ENCODE measurements around the gene EPPIN. TPM values are rescaled to one million over a fixed set of nuclear protein-coding genes. Genes with fewer than 3 reads are reported as not detected.

Gene EPPIN
- total and polyA plus RNA-seq, 10 donors: 0.10 TPM; not detected in 9

- H3K4me3 ChIP-seq: no peak overlapping the region
- H3K4me1 ChIP-seq: no peaks in the 10 kb centered on the region
- peaks cover 0 to 46% (median 6%) of the 10 kb centered on the region in 7 donors for H3K27me3 ChIP-seq (replicated peaks in 1 of 7)
- no peaks in the 10 kb centered on the region for H3K9me3 ChIP-seq
- H3K27ac ChIP-seq: no peak overlapping the region
- no peak for TF ChIP-seq POLR2AphosphoS5 (IDR thresholded peaks at IDR 0.05)
- no peak for TF ChIP-seq POLR2A (IDR thresholded peaks at IDR 0.05)
- TF ChIP-seq CTCF (IDR thresholded peaks at IDR 0.05 in 8 of 11, conservative IDR thresholded peaks at IDR 0.05 in 3 of 11): no peak
- no peak for DNase-seq
- no peaks in the 10 kb centered on the region for H3K36me3 ChIP-seq
- WGBS, 5 donors: 67 to 93% (median 74%) methylated on average over 3 of the region's 3 CpGs
- intact Hi-C loops (cut with DNase I; ENCODE audit: low total_unique reads): no loop called here
These were observed 51.0 kb downstream of the EPPIN start for GRCh38 chr20:45496166-45496565.

GRCh38 chr20:45495501-45495941 lies 51.7 kb downstream of the EPPIN start:
- intact Hi-C loops (cut with DNase I; ENCODE audit: low total_unique reads): no loop called here
- peak overlapping the region in 1 of 8 donors; percentile 22 for H3K27ac ChIP-seq
- H3K4me3 ChIP-seq: no peak overlapping the region
- H3K27me3 ChIP-seq (replicated peaks in 1 of 7): peaks cover 0 to 42% (median 0%) of the 10 kb centered on the region in 7 donors
- no peak for DNase-seq
- no peaks in the 10 kb centered on the region for H3K4me1 ChIP-seq
- no peaks in the 10 kb centered on the region for H3K9me3 ChIP-seq
- no peaks in the 10 kb centered on the region for H3K36me3 ChIP-seq
- no peak for TF ChIP-seq CTCF (IDR thresholded peaks at IDR 0.05 in 8 of 11, conservative IDR thresholded peaks at IDR 0.05 in 3 of 11)
- TF ChIP-seq POLR2A (IDR thresholded peaks at IDR 0.05): no peak
- TF ChIP-seq POLR2AphosphoS5 (IDR thresholded peaks at IDR 0.05): no peak
- 51 to 93% (median 71%) methylated on average over 1 of the region's 1 CpG for WGBS, 5 donors

Small RNA genes within 50 kb of the gene (small RNA-seq; reads per million reads assigned to genes)
- gene AL031663.1: 0 reads per million in 4 donors
- 0 reads per million in 4 donors for gene HSPD1P21
- 0 reads per million in 4 donors for gene RNA5SP485

Other genes starting within 250 kb of the EPPIN start
- gene RBPJL, start 240.6 kb downstream of the EPPIN start, total RNA-seq: not detected
- gene RBPJL, start 240.6 kb downstream of the EPPIN start, polyA plus RNA-seq: under 1 TPM in 2 of 3 donors, not detected in 1; 0.05 to 0.09 TPM
- gene MATN4, start 239.1 kb downstream of the EPPIN start, total RNA-seq: not detected
- gene MATN4, start 239.1 kb downstream of the EPPIN start, polyA plus RNA-seq: under 1 TPM in 2 of 3 donors, not detected in 1; 0.19 to 0.52 TPM
- 10 to 100 TPM; 27.2 to 56.1 (median 39.7) TPM for gene SDC4, start 199.0 kb downstream of the EPPIN start, total RNA-seq
- 10 to 100 TPM; 10.4 to 21.0 (median 15.5) TPM for gene SDC4, start 199.0 kb downstream of the EPPIN start, polyA plus RNA-seq
- 10 to 100 TPM; 23.7 to 69.8 (median 35.3) TPM for gene SYS1, start 184.2 kb downstream of the EPPIN start, total RNA-seq
- 10 to 100 TPM; 15.1 to 22.2 (median 21.6) TPM for gene SYS1, start 184.2 kb downstream of the EPPIN start, polyA plus RNA-seq
- gene TP53TG5, start 169.1 kb downstream of the EPPIN start, total RNA-seq: under 1 TPM in 2 of 7 donors, not detected in 5; 0.60 to 0.66 TPM
- gene TP53TG5, start 169.1 kb downstream of the EPPIN start, polyA plus RNA-seq: under 1 TPM in 1 of 3 donors, not detected in 2; 0.08 TPM
- 10 to 100 TPM; 15.8 to 38.5 (median 28.1) TPM for gene DBNDD2, start 139.1 kb downstream of the EPPIN start, total RNA-seq
- 10 to 100 TPM; 19.0 to 36.2 (median 31.8) TPM for gene DBNDD2, start 139.1 kb downstream of the EPPIN start, polyA plus RNA-seq
- 10 to 100 TPM; 60.2 to 82.8 (median 69.6) TPM for gene PIGT, start 131.3 kb downstream of the EPPIN start, total RNA-seq
- gene PIGT, start 131.3 kb downstream of the EPPIN start, polyA plus RNA-seq: 10 to 100 TPM; 42.5 to 51.0 (median 49.8) TPM
- gene WFDC2, start 77.6 kb downstream of the EPPIN start, total RNA-seq: under 1 TPM in 2 of 7 donors, not detected in 5; 0.74 to 0.79 TPM
- 1 to 10 TPM in 1 of 3 donors, under 1 TPM in 2; 0.35 to 1.5 (median 0.58) TPM for gene WFDC2, start 77.6 kb downstream of the EPPIN start, polyA plus RNA-seq
- gene SPINT3, start 31.8 kb downstream of the EPPIN start, total RNA-seq: not detected
- gene SPINT3, start 31.8 kb downstream of the EPPIN start, polyA plus RNA-seq: not detected
- not detected for gene WFDC6, start 7.9 kb downstream of the EPPIN start, total RNA-seq
- gene WFDC6, start 7.9 kb downstream of the EPPIN start, polyA plus RNA-seq: not detected
- not detected for gene WFDC8, start 31.9 kb upstream of the EPPIN start, total RNA-seq
- gene WFDC8, start 31.9 kb upstream of the EPPIN start, polyA plus RNA-seq: not detected
- gene WFDC10A, start 82.3 kb upstream of the EPPIN start, total RNA-seq: not detected
- gene WFDC10A, start 82.3 kb upstream of the EPPIN start, polyA plus RNA-seq: not detected
- not detected for gene WFDC9, start 83.9 kb upstream of the EPPIN start, total RNA-seq
- gene WFDC9, start 83.9 kb upstream of the EPPIN start, polyA plus RNA-seq: not detected
- gene WFDC11, start 122.8 kb upstream of the EPPIN start, total RNA-seq: not detected
- gene WFDC11, start 122.8 kb upstream of the EPPIN start, polyA plus RNA-seq: not detected
- gene WFDC13, start 154.6 kb upstream of the EPPIN start, total RNA-seq: not detected
- not detected for gene WFDC13, start 154.6 kb upstream of the EPPIN start, polyA plus RNA-seq
- not detected for gene WFDC10B, start 157.6 kb upstream of the EPPIN start, total RNA-seq
- gene WFDC10B, start 157.6 kb upstream of the EPPIN start, polyA plus RNA-seq: not detected
- gene SPINT4, start 174.9 kb upstream of the EPPIN start, total RNA-seq: not detected
- gene SPINT4, start 174.9 kb upstream of the EPPIN start, polyA plus RNA-seq: not detected
- not detected for gene WFDC3, start 244.5 kb upstream of the EPPIN start, total RNA-seq
- gene WFDC3, start 244.5 kb upstream of the EPPIN start, polyA plus RNA-seq: 1 to 10 TPM in 1 of 3 donors, under 1 TPM in 2; 0.70 to 1.2 (median 0.89) TPM
- gene DNTTIP1, start 244.6 kb upstream of the EPPIN start, total RNA-seq: 10 to 100 TPM; 21.0 to 39.3 (median 29.6) TPM
- 10 to 100 TPM; 31.8 to 34.7 (median 32.5) TPM for gene DNTTIP1, start 244.6 kb upstream of the EPPIN start, polyA plus RNA-seq